GM18520 (cell line): Measurements from ENCODE around the gene COL18A1.

Experiments
- ATAC-seq: cut with Tn5 transposase; IDR thresholded peaks from one replicate; pipeline ENCODE4 v1.9.1; 2021; ENCODE audit not compliant: unreplicated experiment

The COL18A1 gene

GRCh38 chr21:45465105-45465504, 60.1 kb downstream of the COL18A1 start:
- ATAC-seq, result no peak

GRCh38 chr21:45465611-45466329, 60.8 kb downstream of the COL18A1 start:
- no peak for ATAC-seq

- ATAC-seq, result no peak
Measured at GRCh38 chr21:45466330-45467220, 61.6 kb downstream of the COL18A1 start.

- ATAC-seq, result no peak
Measured at GRCh38 chr21:45467221-45467779, 62.3 kb downstream of the COL18A1 start.

GRCh38 chr21:45468051-45468970, 63.3 kb downstream of the COL18A1 start:
- ATAC-seq, result no peak

- no peak for ATAC-seq
Measured at GRCh38 chr21:45468971-45469272, 64.0 kb downstream of the COL18A1 start.

GRCh38 chr21:45469273-45470086, 64.5 kb downstream of the COL18A1 start:
- ATAC-seq, result no peak

- no peak for ATAC-seq
Measured at GRCh38 chr21:45470087-45470515, 65.1 kb downstream of the COL18A1 start.

GRCh38 chr21:45470773-45471524, 66.0 kb downstream of the COL18A1 start:
- no peak for ATAC-seq

- no peak for ATAC-seq
Measured at GRCh38 chr21:45471525-45472221, 66.7 kb downstream of the COL18A1 start.

- ATAC-seq, result no peak
Measured at GRCh38 chr21:45472445-45473365, 67.7 kb downstream of the COL18A1 start.

GRCh38 chr21:45473496-45474322, 68.7 kb downstream of the COL18A1 start:
- no peak for ATAC-seq

- ATAC-seq, result no peak
Measured at GRCh38 chr21:45474323-45474950, 69.5 kb downstream of the COL18A1 start.

- no peak for ATAC-seq
Measured at GRCh38 chr21:45475004-45475685, 70.2 kb downstream of the COL18A1 start.

- no peak for ATAC-seq
Measured at GRCh38 chr21:45475797-45476570, 71.0 kb downstream of the COL18A1 start.
